Activated T-helper 1 cell treated with anti-CD3 and anti-CD28 coated beads, Interleukin-12 subunit alpha, Interleukin-12 subunit beta, Interleukin-2, Interleukin-4 antibody, amounts not matched to agents 30 ng/mL and 10 ng/mL and 1 ng/mL, durations not matched to agents 14 hours and 24 hours and 36 hours (primary cell): ENCODE results near the gene ALKBH5. TPM values are rescaled to one million over a fixed set of nuclear protein-coding genes. Genes with fewer than 3 reads are reported as not detected.

Experiments used
- DNase-seq: peaks from one replicate; pipeline ENCODE4 v3.0.0; 2021; ENCODE audit warnings: low spot score
- H3K27ac Mint-ChIP-seq: one replicate; pipeline ENCODE4 v1.8.0; 2021; ENCODE audit warnings: mild to moderate bottlenecking, mixed read lengths
- H3K27me3 Mint-ChIP-seq: one replicate; pipeline ENCODE4 v1.8.0; 2022; ENCODE audit warnings: mild to moderate bottlenecking, moderate library complexity, mixed read lengths; ENCODE audit not compliant: insufficient read depth
- H3K36me3 Mint-ChIP-seq: one replicate; pipeline ENCODE4 v1.8.0; 2021; ENCODE audit warnings: low read depth, mixed read lengths
- H3K4me1 Mint-ChIP-seq: one replicate; pipeline ENCODE4 v1.8.0; 2021; ENCODE audit warnings: low read depth, mixed read lengths
- H3K4me3 Mint-ChIP-seq: one replicate; pipeline ENCODE4 v1.8.0; 2021; ENCODE audit warnings: mild to moderate bottlenecking, moderate library complexity, mixed read lengths
- H3K9me3 Mint-ChIP-seq: one replicate; pipeline ENCODE4 v1.8.0; 2021; ENCODE audit warnings: mixed read lengths
- intact Hi-C: fragments of 100-400 bp; cut with micrococcal nuclease; formaldehyde crosslinking; loops from one replicate; pipeline ENCODE4 v1.15.1; 2024
- total RNA-seq: library from RNA; stranded (reverse); gene quantifications from 2 replicates; pipeline ENCODE4 v1.2.3, GENCODE V29; 2022

The ALKBH5 gene
- total RNA-seq, 1 donor from 2014 or later: 128 TPM

- peak overlapping the region; percentile 89 for H3K27ac Mint-ChIP-seq
- no peaks in the 10 kb centered on the region for H3K27me3 Mint-ChIP-seq
- DNase-seq: no peak
- peak overlapping the region; percentile 99 for H3K4me3 Mint-ChIP-seq
- peaks cover 31% of the 10 kb centered on the region for H3K4me1 Mint-ChIP-seq
- no peaks in the 10 kb centered on the region for H3K9me3 Mint-ChIP-seq
- intact Hi-C loops: no loop called here
- peaks cover 15% of the 10 kb centered on the region for H3K36me3 Mint-ChIP-seq
Measured at GRCh38 chr17:18257268-18257981, 73.8 kb downstream of the ALKBH5 start.

DNA sequence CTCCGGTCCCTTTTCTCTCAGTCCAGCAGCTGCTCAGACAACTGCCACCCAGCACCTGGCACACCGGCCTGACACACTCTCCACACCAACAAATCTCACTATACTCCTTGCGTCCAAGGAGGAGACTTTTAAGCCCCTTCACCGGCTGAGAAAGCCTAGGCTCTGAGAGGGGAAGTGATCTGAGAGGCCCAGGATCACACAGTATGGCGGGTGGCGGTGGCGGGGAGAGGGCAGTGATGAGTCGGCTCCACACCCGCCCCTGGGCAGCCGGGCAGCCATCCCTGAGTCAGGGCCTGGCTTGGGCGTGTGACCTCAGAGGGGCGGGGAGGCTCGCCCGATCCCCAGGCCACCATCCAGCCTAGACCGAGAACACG lies 74.3 kb downstream of the ALKBH5 start:
- intact Hi-C loops: loop anchor here (1.0 kb wide), 1 partner anchor 10 kb away; no protein-coding TSS in a partner anchor
- H3K4me3 Mint-ChIP-seq: peak overlapping the region; percentile 99
- peak overlapping the region; percentile 89 for H3K27ac Mint-ChIP-seq
- no peaks in the 10 kb centered on the region for H3K9me3 Mint-ChIP-seq
- H3K4me1 Mint-ChIP-seq: peaks cover 31% of the 10 kb centered on the region
- DNase-seq: peak; percentile 37
- H3K36me3 Mint-ChIP-seq: peaks cover 12% of the 10 kb centered on the region
- H3K27me3 Mint-ChIP-seq: no peaks in the 10 kb centered on the region

DNA sequence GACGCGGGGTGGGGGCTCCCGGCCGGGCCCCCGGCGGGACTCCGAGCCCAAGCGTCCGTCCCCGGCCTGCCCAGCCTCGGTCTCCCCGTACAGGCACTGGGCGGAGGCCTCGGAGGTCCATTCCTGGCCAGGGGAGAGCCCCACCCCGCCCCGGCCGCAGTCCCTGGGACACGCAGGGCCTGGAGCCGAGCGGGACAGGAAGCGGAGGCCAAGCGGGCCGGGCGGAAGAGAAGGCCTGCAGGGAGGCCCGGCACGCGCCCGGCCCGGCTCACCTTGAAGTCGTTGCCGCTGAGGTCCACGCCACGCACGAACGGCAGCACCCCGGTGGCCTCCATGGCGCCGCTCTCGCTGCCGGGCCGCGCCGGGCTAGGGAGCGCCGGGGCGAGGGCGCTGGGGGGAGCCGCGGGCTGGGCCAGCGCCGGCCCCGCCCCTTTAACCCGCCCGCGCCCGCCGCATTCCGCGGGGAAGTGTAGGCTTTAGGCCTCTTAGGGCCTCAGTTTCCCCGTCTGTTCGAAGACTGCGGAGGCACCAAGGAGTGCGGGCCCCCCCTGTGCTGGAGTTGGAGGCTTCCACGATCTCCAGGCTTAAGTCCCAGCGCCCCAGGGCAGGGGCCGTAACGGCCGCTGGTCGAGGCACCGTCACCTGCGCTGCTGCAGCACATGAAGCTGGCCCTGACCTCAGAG lies 74.9 kb downstream of the ALKBH5 start, which contains the start of gene FLII:
Gene FLII, minus strand, starts transcription at position 383 of the 683 bp plus-strand sequence. Its CDS starts 48 bp downstream, at position 335.
- DNase-seq: peak; percentile 50
- Mint-ChIP-seq H3K36me3 (peaks cover 12% of the 10 kb centered on the region), H3K27ac (peak within 1 kb of the TSS; percentile 89), H3K9me3 (no peaks in the 10 kb centered on the region), H3K4me3 (peak within 1 kb of the TSS; percentile 99), H3K27me3 (no peaks in the 10 kb centered on the region), H3K4me1 (peaks cover 31% of the 10 kb centered on the region)
- intact Hi-C loops: loop anchor here (1.0 kb wide), 1 partner anchor 10 kb away; no protein-coding TSS in a partner anchor

Other genes starting within 250 kb of the ALKBH5 start
- gene TOM1L2, start 211.4 kb upstream of the ALKBH5 start, total RNA-seq: 9.3 and 10.2 TPM in 2 replicates
- not detected in 2 replicates for gene DRC3, start 211.0 kb upstream of the ALKBH5 start, total RNA-seq
- gene ATPAF2, start 144.7 kb upstream of the ALKBH5 start, total RNA-seq: 34.9 and 37.8 TPM in 2 replicates
- 9.6 and 10.0 TPM in 2 replicates for gene GID4, start 144.4 kb upstream of the ALKBH5 start, total RNA-seq
- gene DRG2, start 95.9 kb upstream of the ALKBH5 start, total RNA-seq: 67.5 and 69.2 TPM in 2 replicates
- 0.31 and 0.34 TPM in 2 replicates for gene MYO15A, start 75.1 kb upstream of the ALKBH5 start, total RNA-seq
- 22.6 and 23.4 TPM in 2 replicates for gene LLGL1, start 41.8 kb downstream of the ALKBH5 start, total RNA-seq
- gene FLII, start 74.9 kb downstream of the ALKBH5 start, total RNA-seq: 268 and 275 TPM in 2 replicates
- gene MIEF2, start 76.8 kb downstream of the ALKBH5 start, total RNA-seq: 5.8 and 7.0 TPM in 2 replicates
- gene TOP3A, start 131.2 kb downstream of the ALKBH5 start, total RNA-seq: 75.2 and 87.2 TPM in 2 replicates
- 18.7 and 19.2 TPM in 2 replicates for gene SMCR8, start 131.5 kb downstream of the ALKBH5 start, total RNA-seq
- gene SHMT1, start 179.7 kb downstream of the ALKBH5 start, total RNA-seq: 51.5 and 56.2 TPM in 2 replicates
- 0.17 TPM in 1 of 2 replicates, not detected in the other for gene EVPLL, start 193.9 kb downstream of the ALKBH5 start, total RNA-seq